ENCODE data around the gene LYPD6.

The LYPD6 gene

GRCh38 chr2:149375801-149376361 lies 45.5 kb downstream of the LYPD6 start:
- no peak for TF ChIP-seq POLR2A (IDR thresholded peaks at IDR 0.05; ENCODE audit: extremely low read depth, insufficient read length)
- TF ChIP-seq, protein P1, sequence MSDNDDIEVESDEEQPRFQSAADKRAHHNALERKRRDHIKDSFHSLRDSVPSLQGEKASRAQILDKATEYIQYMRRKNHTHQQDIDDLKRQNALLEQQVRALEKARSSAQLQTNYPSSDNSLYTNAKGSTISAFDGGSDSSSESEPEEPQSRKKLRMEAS (IDR thresholded peaks at IDR 0.05; ENCODE audit: low read depth, low read length), result no peak
- no peak for TF ChIP-seq MYC (IDR thresholded peaks at IDR 0.05; ENCODE audit: low read depth, low read length)
- no peak for TF ChIP-seq CTCF (IDR thresholded peaks at IDR 0.05; ENCODE audit: low read depth, low read length)
- DNase-seq (ENCODE audit: low read depth), result no peak

GRCh38 chr2:149380205-149380604 lies 49.8 kb downstream of the LYPD6 start:
- TF ChIP-seq MYC (IDR thresholded peaks at IDR 0.05; ENCODE audit: low read depth, low read length), result no peak
- TF ChIP-seq, protein P1 (IDR thresholded peaks at IDR 0.05; ENCODE audit: low read depth, low read length), result no peak
- TF ChIP-seq CTCF (IDR thresholded peaks at IDR 0.05; ENCODE audit: low read depth, low read length), result no peak
- no peak for TF ChIP-seq POLR2A (IDR thresholded peaks at IDR 0.05; ENCODE audit: extremely low read depth, insufficient read length)
- H3K4me3 ChIP-seq (ENCODE audit: low read depth, low read length), result no peak overlapping the region
- DNase-seq (ENCODE audit: low read depth), result no peak

More at GRCh38 chr2:149375801-149376361, 45.5 kb downstream of the LYPD6 start:
- no peak overlapping the region for H3K4me3 ChIP-seq (ENCODE audit: low read depth, low read length)

- no peak overlapping the region for H3K4me3 ChIP-seq (ENCODE audit: low read depth, low read length)
- DNase-seq (ENCODE audit: low read depth), result no peak
- TF ChIP-seq CTCF (IDR thresholded peaks at IDR 0.05; ENCODE audit: low read depth, low read length) (no peak), POLR2A (IDR thresholded peaks at IDR 0.05; ENCODE audit: extremely low read depth, insufficient read length) (no peak), MYC (IDR thresholded peaks at IDR 0.05; ENCODE audit: low read depth, low read length) (no peak)
- TF ChIP-seq, protein P1 (IDR thresholded peaks at IDR 0.05; ENCODE audit: low read depth, low read length), result no peak
Measured at GRCh38 chr2:149383340-149383739, 53.0 kb downstream of the LYPD6 start.

- TF ChIP-seq CTCF (IDR thresholded peaks at IDR 0.05; ENCODE audit: low read depth, low read length) (no peak), POLR2A (IDR thresholded peaks at IDR 0.05; ENCODE audit: extremely low read depth, insufficient read length) (no peak), MYC (IDR thresholded peaks at IDR 0.05; ENCODE audit: low read depth, low read length) (no peak)
- TF ChIP-seq, protein P1 (IDR thresholded peaks at IDR 0.05; ENCODE audit: low read depth, low read length), result no peak
- no peak for DNase-seq (ENCODE audit: low read depth)
- H3K4me3 ChIP-seq (ENCODE audit: low read depth, low read length), result no peak overlapping the region
Measured at GRCh38 chr2:149385350-149385749, 55.0 kb downstream of the LYPD6 start.

GRCh38 chr2:149387411-149387810 lies 57.0 kb downstream of the LYPD6 start:
- TF ChIP-seq, protein P1 (IDR thresholded peaks at IDR 0.05; ENCODE audit: low read depth, low read length), result no peak
- TF ChIP-seq CTCF (IDR thresholded peaks at IDR 0.05; ENCODE audit: low read depth, low read length), result no peak
- no peak for TF ChIP-seq POLR2A (IDR thresholded peaks at IDR 0.05; ENCODE audit: extremely low read depth, insufficient read length)
- no peak for TF ChIP-seq MYC (IDR thresholded peaks at IDR 0.05; ENCODE audit: low read depth, low read length)
- no peak for DNase-seq (ENCODE audit: low read depth)
- H3K4me3 ChIP-seq (ENCODE audit: low read depth, low read length), result no peak overlapping the region

Data from NB4 (cell line).